Liver (tissue), 3 donors: ENCODE data around the gene MED10.

ENCODE experiments used
- CTCF ChIP-seq: fragments of 150-350 bp; IDR thresholded peaks from 2 replicates; pipeline ENCODE4 v1.5.1; 2017; ENCODE audit warnings: improper control_type of control experiment, low read depth, low read length; ENCODE audit not compliant: missing input control
- JUND ChIP-seq, 2 donors: IDR thresholded peaks; 2 replicates each; pipeline ENCODE4 v1.6.1; 2016; ENCODE audit warnings: antibody characterized with exemption in 2 of 2
- MAX ChIP-seq: IDR thresholded peaks from 2 replicates; pipeline ENCODE4 v1.6.1; 2016; ENCODE audit warnings: antibody characterized with exemption
- REST ChIP-seq: IDR thresholded peaks from 2 replicates; pipeline ENCODE4 v1.6.1; 2016; ENCODE audit warnings: antibody characterized with exemption, mild to moderate bottlenecking
- RXRA ChIP-seq, 2 donors: IDR thresholded peaks; 2 replicates each; pipeline ENCODE4 v1.6.1; 2017 to 2018; ENCODE audit warnings: antibody characterized with exemption in 2 of 2, mild to moderate bottlenecking in 1 of 2
- SP1 ChIP-seq: IDR thresholded peaks from 2 replicates; pipeline ENCODE4 v1.6.1; 2018; ENCODE audit warnings: antibody characterized with exemption, mild to moderate bottlenecking
- TAF1 ChIP-seq: conservative IDR thresholded peaks from 2 replicates; pipeline ENCODE4 v1.6.1; 2016; ENCODE audit warnings: antibody characterized with exemption, mild to moderate bottlenecking
- donor health status: healthy.
- donor health status: healthy.

GRCh38 chr5:6424110-6424659 is 45.8 kb upstream of the MED10 start:
- TF ChIP-seq CTCF: no peak
- TF ChIP-seq SP1: no peak
- no peak for TF ChIP-seq MAX
- no peak for TF ChIP-seq RXRA (IDR thresholded peaks at IDR 0.05)
- no peak for TF ChIP-seq JUND (IDR thresholded peaks at IDR 0.05)
- no peak for TF ChIP-seq REST
- no peak for TF ChIP-seq TAF1
